GM18951 (cell line): ENCODE measurements around the gene PDE4D.

Source experiments
- POLR2A ChIP-seq: IDR thresholded peaks from 4 replicates; pipeline ENCODE4 v1.6.1; 2011; ENCODE audit warnings: mild to moderate bottlenecking; ENCODE audit not compliant: insufficient read length, insufficient read depth; ENCODE audit errors: extremely low read depth
- in situ Hi-C: fragments of 300-500 bp; cut with MboI; formaldehyde crosslinking; loops from one replicate; pipeline ENCODE4 v1.12.0; 2022; ENCODE audit warnings: low sequenced_read_pairs, mixed read lengths, inconsistent platforms; ENCODE audit not compliant: unreplicated experiment

Gene PDE4D

DNA sequence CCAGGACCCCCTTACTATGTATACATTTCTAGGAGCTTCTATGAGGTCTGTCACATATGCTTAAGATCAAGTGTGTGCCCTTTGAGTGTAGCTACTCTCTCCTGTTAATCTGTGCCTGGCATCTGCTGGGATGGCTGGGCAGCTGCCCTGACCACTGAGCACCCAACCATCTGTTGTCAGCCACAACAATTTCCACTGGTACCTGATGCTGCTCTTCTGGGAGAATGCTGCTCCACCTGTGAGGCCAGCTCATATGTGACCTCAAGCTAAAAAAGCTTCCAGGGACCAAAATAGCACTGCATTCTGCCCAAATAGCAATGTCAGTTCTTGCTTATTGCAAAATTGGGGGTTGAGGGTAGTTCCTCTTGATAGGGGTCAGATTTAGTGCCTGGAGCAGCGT lies 715.0 kb downstream of the PDE4D start:
- in situ Hi-C loops: no loop called here
- no peak for TF ChIP-seq POLR2A

DNA sequence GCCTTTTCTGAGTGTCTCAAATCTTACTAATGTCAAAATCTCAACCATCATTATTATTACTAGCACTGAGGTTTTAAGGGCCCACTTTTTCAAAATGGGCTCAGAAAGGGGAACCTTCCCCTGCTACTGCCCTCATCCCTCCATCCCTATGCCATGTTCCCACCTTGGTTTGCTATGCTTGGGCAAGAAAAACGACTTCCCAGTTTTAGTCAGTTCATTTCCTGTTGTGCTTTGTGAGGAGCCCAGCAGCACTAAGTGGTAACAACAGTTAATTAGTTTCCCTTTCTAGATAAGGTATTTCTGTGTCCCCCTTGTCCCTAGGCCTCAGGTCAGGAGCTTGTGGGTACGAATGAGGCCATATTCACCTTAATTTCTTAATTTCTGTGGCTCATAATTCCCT lies 715.5 kb downstream of the PDE4D start:
- no peak for TF ChIP-seq POLR2A
- in situ Hi-C loops: no loop called here

DNA sequence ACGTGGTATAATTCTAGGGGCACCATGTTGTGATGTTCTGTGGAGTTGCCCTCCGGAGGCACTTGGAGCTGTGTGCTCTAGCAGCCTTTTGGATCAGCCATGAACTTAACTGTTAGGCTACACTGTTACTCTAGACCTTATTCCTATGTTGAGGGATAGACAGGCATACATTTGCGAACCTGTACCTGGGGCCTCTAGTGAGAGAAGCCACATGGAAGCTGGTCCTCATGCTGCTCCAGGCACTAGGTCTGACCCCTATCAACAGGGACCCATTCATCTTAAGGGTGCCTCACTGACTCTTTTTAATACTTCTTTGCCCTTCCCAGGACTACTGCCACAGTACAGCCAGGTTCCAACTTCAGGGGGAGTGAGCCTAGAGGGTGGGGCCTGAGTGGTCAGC lies 715.9 kb downstream of the PDE4D start:
- TF ChIP-seq POLR2A: no peak
- in situ Hi-C loops: no loop called here

DNA sequence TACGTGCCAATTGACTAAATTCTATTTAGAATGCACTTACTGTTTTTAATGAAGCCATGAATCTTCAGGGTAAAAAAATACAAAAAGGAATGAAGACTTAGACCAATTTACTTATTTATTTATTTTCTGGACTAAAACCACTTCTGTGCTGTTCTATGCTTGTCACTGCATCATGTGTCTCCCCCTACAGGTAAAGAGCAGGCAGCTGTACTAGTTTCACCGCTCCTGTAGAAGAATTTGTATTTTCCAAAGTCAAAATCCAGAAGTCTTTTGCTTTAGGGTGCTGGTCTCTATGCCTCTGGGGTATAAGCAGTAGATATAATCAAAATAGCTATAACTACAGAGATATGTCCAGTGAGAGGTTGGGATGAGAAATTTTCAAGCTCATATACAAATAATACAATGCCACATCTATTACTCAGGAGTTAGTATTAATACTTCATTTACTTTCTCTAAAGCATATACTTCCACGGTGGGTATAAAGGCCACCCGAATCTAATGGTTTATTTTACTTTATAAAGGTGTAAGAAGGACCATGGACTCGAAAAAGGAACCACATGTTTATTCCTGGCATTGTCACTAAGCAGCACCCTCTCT lies 719.2 kb downstream of the PDE4D start:
- in situ Hi-C loops: loop anchor here (25.0 kb wide), 1 partner anchor 287 kb away; no protein-coding TSS in a partner anchor
- no peak for TF ChIP-seq POLR2A

DNA sequence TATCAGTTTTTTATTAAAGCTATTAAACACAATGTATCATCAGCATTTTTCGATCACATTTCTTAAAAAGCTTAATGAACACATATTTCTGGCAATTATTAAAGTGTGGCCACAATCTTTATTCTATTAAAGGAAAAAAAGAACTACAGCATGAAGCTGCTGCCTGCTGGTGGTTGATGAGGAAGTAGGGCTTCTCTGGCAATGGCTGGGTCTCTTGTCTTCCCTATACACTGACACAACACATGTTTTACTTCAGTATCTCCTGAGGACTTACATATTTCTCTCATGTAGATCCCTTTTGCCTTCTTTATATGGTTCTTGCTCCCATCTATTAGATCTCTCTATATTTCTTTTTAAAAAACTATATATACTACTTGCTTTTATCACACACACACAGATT lies 719.9 kb downstream of the PDE4D start:
- in situ Hi-C loops: loop anchor here (25.0 kb wide), 1 partner anchor 286 kb away; no protein-coding TSS in a partner anchor
- no peak for TF ChIP-seq POLR2A

DNA sequence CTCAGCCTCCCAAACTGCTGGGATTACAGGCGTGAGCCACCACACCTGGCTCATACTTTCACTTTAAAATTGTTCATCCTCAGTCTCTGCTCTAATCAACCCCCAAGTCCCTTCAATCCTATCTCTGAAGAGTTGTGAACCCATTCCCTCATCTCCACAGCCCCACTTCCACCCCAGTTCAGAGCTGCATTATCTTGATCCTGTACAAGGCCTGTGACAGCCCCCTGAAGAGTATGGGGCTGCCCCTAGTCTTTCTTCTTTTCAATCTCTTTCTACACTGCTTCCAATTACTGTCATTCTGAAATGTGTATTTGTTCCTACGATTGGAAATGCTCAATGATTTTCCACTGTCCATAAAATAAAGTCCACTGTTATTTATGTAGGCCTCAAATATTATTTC lies 722.4 kb downstream of the PDE4D start:
- no peak for TF ChIP-seq POLR2A
- in situ Hi-C loops: loop anchor here (25.0 kb wide), 1 partner anchor 284 kb away; no protein-coding TSS in a partner anchor

DNA sequence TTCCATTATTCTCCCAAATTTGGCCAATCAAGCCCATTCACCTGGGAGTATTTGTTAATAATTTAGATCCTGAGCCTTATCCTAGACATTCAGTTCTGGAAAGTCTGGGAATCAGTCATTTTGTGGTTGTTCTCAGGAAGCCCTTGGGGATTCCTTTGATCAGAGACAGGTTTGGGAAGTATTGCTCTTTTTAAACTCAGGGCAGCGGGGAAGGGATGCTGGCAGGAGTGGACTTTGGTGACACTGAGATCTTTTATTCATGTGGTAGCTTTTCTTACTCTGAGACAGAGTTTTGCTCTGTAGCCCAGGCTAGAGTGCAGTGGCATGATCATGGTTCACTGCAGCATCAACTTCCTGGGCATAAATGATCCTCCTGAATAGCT lies 723.8 kb downstream of the PDE4D start:
- TF ChIP-seq POLR2A: no peak
- in situ Hi-C loops: loop anchor here (25.0 kb wide), 1 partner anchor 282 kb away; no protein-coding TSS in a partner anchor

DNA sequence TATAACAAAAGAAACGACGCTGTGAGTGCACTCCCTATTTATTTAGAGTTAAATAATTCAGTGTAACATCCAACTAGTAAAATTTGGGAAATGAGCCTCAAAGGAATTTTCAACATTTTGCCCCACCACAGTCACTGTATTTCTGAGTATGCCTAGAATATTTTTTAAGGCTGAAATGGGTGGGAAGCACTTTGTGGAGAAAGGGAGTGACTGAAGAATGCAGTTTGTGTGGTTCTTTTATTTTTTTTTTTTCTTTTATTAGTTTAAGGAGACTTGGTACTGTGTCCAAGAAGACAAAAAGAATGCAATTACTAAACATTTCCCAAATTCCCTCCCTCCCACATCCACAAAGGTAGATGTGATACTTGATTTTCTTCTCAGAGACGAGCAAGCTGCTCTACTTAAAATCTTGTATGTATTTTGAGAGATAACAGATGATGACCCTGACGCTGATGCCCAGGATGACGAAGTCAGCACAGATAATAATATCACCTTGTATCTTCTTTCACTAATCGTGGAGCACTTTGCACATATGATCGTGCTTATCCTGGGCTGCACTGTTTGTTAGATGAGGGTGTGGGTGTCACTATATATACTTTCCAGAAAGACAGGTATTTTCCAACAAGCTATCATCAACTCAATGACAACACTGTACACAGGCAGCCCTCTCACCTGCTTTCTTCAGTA lies 724.3 kb downstream of the PDE4D start:
- no peak for TF ChIP-seq POLR2A
- in situ Hi-C loops: loop anchor here (25.0 kb wide), 1 partner anchor 282 kb away; no protein-coding TSS in a partner anchor

DNA sequence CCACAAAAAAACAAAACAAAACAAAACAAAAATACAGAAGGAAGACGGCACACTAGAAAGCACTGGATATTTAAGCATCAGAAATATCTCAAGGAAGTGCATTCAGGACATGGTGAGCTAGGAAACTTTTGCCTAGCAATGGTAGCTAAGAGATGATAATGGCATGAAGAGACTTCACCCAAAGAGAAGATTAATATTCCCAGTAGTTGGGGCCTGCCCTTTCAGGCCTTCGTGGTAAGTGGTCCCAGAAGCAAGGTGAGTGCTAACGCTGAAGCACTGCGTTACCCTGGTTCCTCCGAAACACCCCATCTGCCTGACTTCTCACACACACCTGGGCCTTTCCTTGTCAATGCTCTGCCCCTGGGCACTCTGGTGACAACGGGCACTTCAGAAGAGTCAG lies 725.5 kb downstream of the PDE4D start:
- in situ Hi-C loops: loop anchor here (25.0 kb wide), 1 partner anchor 281 kb away; no protein-coding TSS in a partner anchor
- no peak for TF ChIP-seq POLR2A

DNA sequence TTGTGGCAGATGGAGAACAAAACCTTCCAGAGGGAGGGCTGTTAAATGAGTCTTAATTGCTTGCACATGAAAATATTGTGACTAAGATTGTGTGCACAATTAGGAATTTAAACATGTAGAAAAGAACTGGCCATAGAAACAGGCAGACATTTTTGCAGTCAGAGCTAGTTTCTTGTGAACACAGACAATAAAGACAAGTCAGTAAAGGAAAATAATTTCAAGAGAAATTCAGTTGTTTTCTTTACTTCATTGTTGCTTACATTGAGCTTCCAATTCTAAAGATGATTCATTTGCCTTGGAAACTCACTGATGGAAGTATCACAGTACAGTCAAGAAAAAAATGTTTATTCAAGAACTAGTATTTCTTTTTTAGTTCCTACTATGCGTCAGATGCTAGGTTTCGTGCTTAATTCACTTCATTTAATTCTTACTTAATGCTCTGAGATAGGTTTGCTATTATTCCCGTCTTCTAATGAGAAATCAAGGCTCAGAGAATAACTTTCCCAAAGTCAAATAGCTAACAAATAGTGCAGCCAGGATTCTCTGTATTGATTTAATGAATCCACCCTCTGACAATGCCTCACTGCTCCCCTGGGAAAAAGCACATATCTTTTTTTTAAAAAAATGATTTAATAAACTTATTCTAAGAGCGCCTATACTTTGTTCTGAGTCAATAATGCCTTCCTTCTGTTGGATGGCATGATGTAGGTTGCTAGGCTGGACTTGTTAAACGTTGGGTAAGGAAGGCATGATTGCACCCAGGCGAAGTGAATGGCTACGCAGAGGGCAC lies 729.3 kb downstream of the PDE4D start:
- TF ChIP-seq POLR2A: no peak
- in situ Hi-C loops: loop anchor here (25.0 kb wide), 1 partner anchor 277 kb away; no protein-coding TSS in a partner anchor

DNA sequence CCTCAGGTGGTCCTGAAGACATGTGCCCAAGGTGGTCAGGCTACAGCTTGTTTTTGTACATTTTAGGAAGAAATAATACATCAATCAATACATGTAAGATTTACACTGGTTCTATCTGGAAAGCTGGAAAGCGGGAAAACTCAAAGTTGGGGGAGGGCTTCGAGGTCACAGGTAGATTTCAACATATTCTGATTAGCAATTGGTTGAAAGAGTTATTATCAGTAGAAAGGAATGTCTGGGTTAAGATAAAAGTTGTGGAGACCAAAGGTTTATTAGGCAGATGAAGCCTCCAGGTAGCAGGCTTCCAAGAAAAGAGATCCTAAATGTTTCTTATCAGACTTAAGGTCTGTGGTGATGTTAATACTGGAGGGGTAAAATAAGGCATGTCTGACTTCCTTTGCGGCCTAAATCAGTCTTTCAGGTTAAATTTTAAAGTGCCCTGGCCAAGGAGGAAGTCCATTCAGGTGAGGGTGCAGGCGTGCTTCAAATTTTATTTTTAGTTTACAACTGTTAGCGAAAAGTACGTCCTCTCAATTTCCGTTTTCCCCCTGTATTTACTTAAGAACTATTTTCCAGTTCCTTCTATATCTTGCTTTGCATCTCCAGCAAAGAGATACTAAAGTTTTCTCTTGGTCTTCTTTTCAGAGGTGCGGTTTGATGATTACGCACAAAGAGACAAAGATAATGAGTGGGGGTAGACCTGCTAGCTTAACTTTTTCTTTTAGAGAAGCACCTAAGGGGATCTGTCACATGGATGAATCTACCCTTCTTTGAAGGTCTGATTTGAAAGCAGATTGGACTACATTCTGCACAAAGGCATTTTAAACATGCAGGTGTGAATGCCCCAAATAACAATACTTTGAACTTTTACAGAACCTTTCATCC lies 732.1 kb downstream of the PDE4D start:
- in situ Hi-C loops: loop anchor here (25.0 kb wide), 1 partner anchor 274 kb away; no protein-coding TSS in a partner anchor
- TF ChIP-seq POLR2A: no peak

DNA sequence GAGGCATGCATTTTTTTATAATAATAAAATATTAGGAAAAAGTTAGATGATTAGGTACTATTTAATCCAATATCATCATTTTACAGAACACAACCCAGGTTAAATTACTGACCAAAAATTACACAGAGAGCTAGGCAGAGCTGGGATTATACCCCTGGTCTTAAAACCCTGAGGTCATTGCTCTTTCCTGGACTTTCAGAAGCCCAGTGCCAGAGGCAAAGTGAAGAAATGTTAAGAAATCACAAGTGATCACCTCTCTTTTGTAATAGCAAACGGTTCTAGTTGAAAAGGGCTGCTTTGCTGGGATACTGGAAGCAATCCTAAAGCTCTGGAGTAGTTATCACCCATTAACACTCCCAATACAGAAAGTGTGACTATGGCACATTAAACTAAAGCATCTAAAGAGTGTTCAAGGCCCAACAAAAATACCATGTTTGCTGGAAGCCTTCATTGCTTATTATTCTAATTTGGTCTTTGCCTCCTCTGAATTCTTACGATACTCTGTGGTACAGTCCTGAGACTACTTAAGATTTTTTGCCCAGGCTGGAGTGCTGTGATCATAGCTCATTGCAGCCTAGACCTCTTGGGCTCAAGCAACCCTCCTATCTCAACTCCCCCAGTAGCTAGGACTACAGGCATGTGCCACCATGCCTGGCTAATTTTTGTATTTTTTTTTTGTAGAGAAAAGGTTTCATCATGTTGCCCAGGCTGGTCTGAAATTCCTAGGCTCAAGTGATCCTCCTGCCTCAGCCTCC lies 734.7 kb downstream of the PDE4D start:
- no peak for TF ChIP-seq POLR2A
- in situ Hi-C loops: loop anchor here (25.0 kb wide), 1 partner anchor 272 kb away; no protein-coding TSS in a partner anchor
